Measurements from ENCODE around the gene RGCC. TPM values are rescaled to one million over a fixed set of nuclear protein-coding genes. Genes with fewer than 3 reads are reported as not detected.
"Not testable (repeated sequence)": the region's sequence is repeated elsewhere in the genome, so short reads cannot be mapped to it uniquely, and the experiment has no call there.

RGCC gene
- total RNA-seq, 1 donor from 2014 or later = 0.77 TPM

- no peak for DNase-seq (ENCODE audit: low spot score)
- peaks cover 7% of the 10 kb centered on the region for H3K27me3 Mint-ChIP-seq (ENCODE audit: unreplicated experiment)
- TF ChIP-seq CTCF (IDR thresholded peaks at IDR 0.05; ENCODE audit: unreplicated experiment) = no peak
- peaks cover 6% of the 10 kb centered on the region for H3K4me1 Mint-ChIP-seq (ENCODE audit: unreplicated experiment)
- H3K4me3 Mint-ChIP-seq (ENCODE audit: unreplicated experiment) = no peak overlapping the region
- H3K36me3 Mint-ChIP-seq (ENCODE audit: low read depth, unreplicated experiment) = peaks cover 6% of the 10 kb centered on the region
- H3K27ac Mint-ChIP-seq (ENCODE audit: unreplicated experiment) = no peak overlapping the region
- no peaks in the 10 kb centered on the region for H3K9me3 Mint-ChIP-seq (ENCODE audit: unreplicated experiment)
Measured at GRCh38 chr13:41501281-41501680, 43.9 kb downstream of the RGCC start.

- H3K27ac Mint-ChIP-seq (ENCODE audit: unreplicated experiment) = no peak overlapping the region
- peaks cover 6% of the 10 kb centered on the region for H3K4me1 Mint-ChIP-seq (ENCODE audit: unreplicated experiment)
- no peaks in the 10 kb centered on the region for H3K9me3 Mint-ChIP-seq (ENCODE audit: unreplicated experiment)
- H3K4me3 Mint-ChIP-seq (ENCODE audit: unreplicated experiment) = no peak overlapping the region
- TF ChIP-seq CTCF (IDR thresholded peaks at IDR 0.05; ENCODE audit: unreplicated experiment) = no peak
- peaks cover 7% of the 10 kb centered on the region for H3K27me3 Mint-ChIP-seq (ENCODE audit: unreplicated experiment)
- H3K36me3 Mint-ChIP-seq (ENCODE audit: low read depth, unreplicated experiment) = peaks cover 6% of the 10 kb centered on the region
- no peak for DNase-seq (ENCODE audit: low spot score)
Measured at GRCh38 chr13:41502031-41502430, 44.7 kb downstream of the RGCC start.

- Mint-ChIP-seq H3K4me1 (ENCODE audit: unreplicated experiment) (peaks cover 6% of the 10 kb centered on the region), H3K27ac (ENCODE audit: unreplicated experiment) (no peak overlapping the region), H3K27me3 (ENCODE audit: unreplicated experiment) (peaks cover 6% of the 10 kb centered on the region), H3K9me3 (ENCODE audit: unreplicated experiment) (no peaks in the 10 kb centered on the region), H3K4me3 (ENCODE audit: unreplicated experiment) (no peak overlapping the region), H3K36me3 (ENCODE audit: low read depth, unreplicated experiment) (peaks cover 6% of the 10 kb centered on the region)
- DNase-seq (ENCODE audit: low spot score) = no peak
- TF ChIP-seq CTCF (IDR thresholded peaks at IDR 0.05; ENCODE audit: unreplicated experiment) = no peak
Measured at GRCh38 chr13:41502673-41503072, 45.3 kb downstream of the RGCC start.

GRCh38 chr13:41503356-41503755 lies 46.0 kb downstream of the RGCC start:
- Mint-ChIP-seq H3K9me3 (ENCODE audit: unreplicated experiment) (no peaks in the 10 kb centered on the region), H3K4me3 (ENCODE audit: unreplicated experiment) (no peak overlapping the region), H3K36me3 (ENCODE audit: low read depth, unreplicated experiment) (peaks cover 6% of the 10 kb centered on the region), H3K27ac (ENCODE audit: unreplicated experiment) (no peak overlapping the region), H3K4me1 (ENCODE audit: unreplicated experiment) (peaks cover 6% of the 10 kb centered on the region), H3K27me3 (ENCODE audit: unreplicated experiment) (peaks cover 4% of the 10 kb centered on the region)
- DNase-seq (ENCODE audit: low spot score) = no peak
- TF ChIP-seq CTCF (IDR thresholded peaks at IDR 0.05; ENCODE audit: unreplicated experiment) = no peak

- not testable (repeated sequence) for H3K36me3 Mint-ChIP-seq (ENCODE audit: low read depth, unreplicated experiment); DNase-seq (ENCODE audit: low spot score); H3K9me3 Mint-ChIP-seq (ENCODE audit: unreplicated experiment); H3K4me3 Mint-ChIP-seq (ENCODE audit: unreplicated experiment); H3K27me3 Mint-ChIP-seq (ENCODE audit: unreplicated experiment); H3K27ac Mint-ChIP-seq (ENCODE audit: unreplicated experiment); H3K4me1 Mint-ChIP-seq (ENCODE audit: unreplicated experiment)
Measured at GRCh38 chr13:41504657-41505056, 47.3 kb downstream of the RGCC start.

Measured in endothelial cell (in vitro differentiated cells).